Kidney epithelial cell (primary cell): ENCODE data around the gene PPIB. TPM values are rescaled to one million over a fixed set of nuclear protein-coding genes. Genes with fewer than 3 reads are reported as not detected.
"Not testable (repeated sequence)": the region's sequence is repeated elsewhere in the genome, so short reads cannot be mapped to it uniquely, and the experiment has no call there.

Source experiments
- DNase-seq: peaks from one replicate; pipeline ENCODE4 v3.0.0-alpha.2; 2010; ENCODE audit warnings: low read depth
- H3K27me3 ChIP-seq: 2 replicates; pipeline ENCODE4 v1.6.0; 2011; ENCODE audit warnings: low read length; ENCODE audit not compliant: control insufficient read depth, insufficient read depth
- H3K36me3 ChIP-seq: 2 replicates; pipeline ENCODE4 v1.5.1; 2011; ENCODE audit warnings: low read length; ENCODE audit not compliant: control insufficient read depth, insufficient read depth
- H3K4me3 ChIP-seq: 2 replicates; pipeline ENCODE4 v1.5.1; 2011; ENCODE audit warnings: low read depth, mild to moderate bottlenecking, control low read depth, low read length
- total RNA-seq: library from RNA; depleted of rRNA; stranded (reverse); fragments of >200 nt; gene quantifications from 2 replicates; pipeline ENCODE4 v1.2.3, GENCODE V29; 2015
- TF ChIP-seq, protein P1 (sequence below): IDR thresholded peaks from 2 replicates; pipeline ENCODE4 v1.5.1; 2011; ENCODE audit warnings: mild to moderate bottlenecking, moderate library complexity, low read length, control low read depth, inconsistent platforms; ENCODE audit not compliant: insufficient read depth, poor library complexity, severe bottlenecking

The PPIB gene
- total RNA-seq, 1 donor from 2014 or later, result 736 TPM

DNA sequence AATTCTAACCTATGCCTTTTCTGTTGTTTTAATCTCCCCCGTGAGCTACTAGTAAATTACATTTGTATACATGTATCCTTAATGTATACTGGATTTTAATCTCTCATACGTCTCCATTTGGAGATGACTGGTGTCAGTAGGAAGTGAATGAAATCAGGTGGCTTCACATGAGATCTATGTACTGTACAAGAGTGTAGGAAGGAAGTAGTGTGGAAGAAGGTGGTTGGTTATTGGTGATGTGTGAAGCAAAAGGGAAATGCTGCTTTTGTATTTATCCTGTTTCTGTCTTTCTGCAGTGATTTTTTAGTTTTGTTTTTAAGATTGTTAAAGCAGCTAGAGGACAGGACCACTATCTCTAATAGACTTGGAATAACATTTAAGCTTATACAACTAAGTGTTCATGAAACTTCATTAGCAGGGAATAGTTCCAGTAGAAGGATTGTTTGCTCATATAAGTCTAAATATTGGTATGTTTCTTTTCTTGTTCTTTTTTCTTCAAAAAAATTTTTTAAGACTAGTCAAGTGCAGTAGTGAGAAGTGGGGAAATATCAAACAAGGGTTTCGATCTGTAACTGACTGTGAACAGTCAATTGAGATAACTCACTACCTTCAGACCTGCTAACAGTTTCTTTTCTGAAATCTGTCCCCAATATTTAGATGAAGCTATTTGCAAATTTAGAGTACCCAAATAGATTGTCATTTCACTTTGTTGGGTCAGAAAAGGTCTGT, 51.7 kb downstream of the PPIB start:
- H3K4me3 ChIP-seq, result no peak overlapping the region
- H3K27me3 ChIP-seq, result no peaks in the 10 kb centered on the region
- TF ChIP-seq, protein P1, sequence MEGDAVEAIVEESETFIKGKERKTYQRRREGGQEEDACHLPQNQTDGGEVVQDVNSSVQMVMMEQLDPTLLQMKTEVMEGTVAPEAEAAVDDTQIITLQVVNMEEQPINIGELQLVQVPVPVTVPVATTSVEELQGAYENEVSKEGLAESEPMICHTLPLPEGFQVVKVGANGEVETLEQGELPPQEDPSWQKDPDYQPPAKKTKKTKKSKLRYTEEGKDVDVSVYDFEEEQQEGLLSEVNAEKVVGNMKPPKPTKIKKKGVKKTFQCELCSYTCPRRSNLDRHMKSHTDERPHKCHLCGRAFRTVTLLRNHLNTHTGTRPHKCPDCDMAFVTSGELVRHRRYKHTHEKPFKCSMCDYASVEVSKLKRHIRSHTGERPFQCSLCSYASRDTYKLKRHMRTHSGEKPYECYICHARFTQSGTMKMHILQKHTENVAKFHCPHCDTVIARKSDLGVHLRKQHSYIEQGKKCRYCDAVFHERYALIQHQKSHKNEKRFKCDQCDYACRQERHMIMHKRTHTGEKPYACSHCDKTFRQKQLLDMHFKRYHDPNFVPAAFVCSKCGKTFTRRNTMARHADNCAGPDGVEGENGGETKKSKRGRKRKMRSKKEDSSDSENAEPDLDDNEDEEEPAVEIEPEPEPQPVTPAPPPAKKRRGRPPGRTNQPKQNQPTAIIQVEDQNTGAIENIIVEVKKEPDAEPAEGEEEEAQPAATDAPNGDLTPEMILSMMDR, result no peak
- H3K36me3 ChIP-seq, result no peaks in the 10 kb centered on the region
- no peak for DNase-seq

DNA sequence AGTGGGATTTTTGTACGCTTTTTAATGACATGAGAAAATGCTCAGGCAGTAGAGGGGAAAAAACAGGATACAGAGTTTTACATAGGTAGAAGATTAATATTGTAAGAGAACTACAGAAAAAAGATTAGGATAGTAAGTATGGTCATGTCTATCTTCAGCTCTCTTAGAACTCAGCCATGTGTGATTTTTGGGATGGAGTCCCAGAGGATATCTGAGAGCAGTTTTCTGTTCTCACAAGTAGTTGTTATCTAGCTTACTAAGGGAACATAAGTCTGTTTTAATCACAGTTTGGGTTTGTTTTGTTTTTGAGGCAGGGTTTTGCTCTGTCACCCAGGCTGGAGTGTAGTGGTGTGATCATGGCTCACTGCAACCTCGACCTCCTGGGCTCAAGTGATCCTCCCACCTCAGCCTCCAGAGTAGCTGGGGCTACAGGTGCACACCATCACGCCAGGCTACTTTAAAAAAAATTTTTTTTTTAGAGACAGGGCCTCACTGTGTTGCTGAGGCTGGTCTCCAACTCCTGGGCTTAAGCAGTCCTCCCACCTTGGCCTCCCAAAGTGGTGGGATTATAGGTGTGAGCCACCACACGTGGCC, 52.6 kb downstream of the PPIB start:
- H3K36me3 ChIP-seq, DNase-seq, H3K27me3 ChIP-seq, H3K4me3 ChIP-seq: not testable (repeated sequence)

DNA sequence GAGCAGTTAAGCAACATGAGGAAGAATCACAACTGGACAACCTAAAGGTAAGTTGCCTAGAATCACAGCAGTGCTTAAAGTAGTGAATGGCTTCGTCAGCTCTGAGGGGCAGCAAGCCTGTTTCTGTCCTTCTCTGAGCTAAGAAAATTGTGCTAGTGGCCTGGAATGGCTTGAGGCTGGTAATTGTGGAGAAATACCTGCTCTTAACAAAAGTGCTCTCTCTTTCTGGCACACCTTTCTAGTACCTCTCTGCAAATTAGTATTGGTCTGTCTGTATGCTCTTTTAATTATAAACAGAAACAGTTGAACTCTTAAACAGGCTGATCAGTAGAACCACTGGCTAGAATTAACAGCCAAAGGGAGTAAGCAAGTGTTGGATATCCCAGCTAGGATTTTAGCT, 55.5 kb downstream of the PPIB start:
- H3K27me3 ChIP-seq, result no peaks in the 10 kb centered on the region
- H3K36me3 ChIP-seq, result no peaks in the 10 kb centered on the region
- TF ChIP-seq, protein P1, result no peak
- no peak for DNase-seq
- H3K4me3 ChIP-seq, result no peak overlapping the region

Other genes starting within 250 kb of the PPIB start
- 0.21 and 1.4 TPM in 2 replicates for gene DAPK2, start 116.5 kb downstream of the PPIB start, total RNA-seq
- gene CIAO2A, start 69.2 kb downstream of the PPIB start, total RNA-seq, result 51.5 and 84.6 TPM in 2 replicates
- gene SNX1, start 67.0 kb downstream of the PPIB start, total RNA-seq, result 31.4 and 38.1 TPM in 2 replicates
- 0.14 and 1.0 TPM in 2 replicates for gene SNX22, start 11.3 kb downstream of the PPIB start, total RNA-seq
- gene CSNK1G1, start 193.2 kb upstream of the PPIB start, total RNA-seq, result 23.5 and 27.8 TPM in 2 replicates
- 2.6 and 8.4 TPM in 2 replicates for gene PCLAF, start 218.4 kb upstream of the PPIB start, total RNA-seq
- 12.3 and 15.0 TPM in 2 replicates for gene TRIP4, start 224.8 kb upstream of the PPIB start, total RNA-seq